ENCODE data around the gene KIDINS220. TPM values are rescaled to one million over a fixed set of nuclear protein-coding genes. Genes with fewer than 3 reads are reported as not detected.

KIDINS220 gene
- total and polyA plus RNA-seq, 4 donors: 132 to 280 (median 167) TPM

DNA sequence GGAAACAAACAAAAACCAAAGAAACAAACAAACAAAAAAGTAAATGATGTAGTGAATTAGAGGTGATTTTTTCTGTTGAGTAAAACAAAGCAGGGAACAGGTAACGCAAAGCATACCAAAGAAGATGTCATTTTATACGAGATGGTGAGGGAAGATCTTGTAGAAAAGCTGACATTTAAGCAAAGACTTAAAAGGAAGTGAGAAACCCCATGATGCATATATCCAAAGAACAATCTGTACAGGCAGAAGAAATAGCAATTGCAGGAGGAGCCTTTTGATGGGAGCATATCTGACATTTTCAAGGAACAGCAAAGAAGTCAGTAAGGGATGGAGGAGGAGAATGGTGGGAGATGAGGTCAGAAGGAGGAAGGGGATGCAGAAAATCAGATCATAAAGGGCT lies 63.0 kb downstream of the KIDINS220 start:
- Histone ChIP-seq H3K9me3 (ENCODE audit: control insufficient read depth, insufficient read depth, low read length) (no peaks in the 10 kb centered on the region), H3K36me3 (ENCODE audit: control insufficient read depth, insufficient read depth, low read length) (peaks cover 9% of the 10 kb centered on the region), H3K27me3 (ENCODE audit: control insufficient read depth, insufficient read depth, low read length) (no peaks in the 10 kb centered on the region), H3K27ac (ENCODE audit: low read depth, low read length) (no peak overlapping the region), H3K4me1 (ENCODE audit: control insufficient read depth, insufficient read depth, low read length) (no peaks in the 10 kb centered on the region), H3K4me3 (ENCODE audit: low read depth, low read length) (no peak overlapping the region)
- no peak for DNase-seq (ENCODE audit: low read depth in 4 of 6, low spot score in 6 of 6)
- WGBS (ENCODE audit: insufficient coverage): no CpG with 5 or more reads among the region's 2 CpGs

DNA sequence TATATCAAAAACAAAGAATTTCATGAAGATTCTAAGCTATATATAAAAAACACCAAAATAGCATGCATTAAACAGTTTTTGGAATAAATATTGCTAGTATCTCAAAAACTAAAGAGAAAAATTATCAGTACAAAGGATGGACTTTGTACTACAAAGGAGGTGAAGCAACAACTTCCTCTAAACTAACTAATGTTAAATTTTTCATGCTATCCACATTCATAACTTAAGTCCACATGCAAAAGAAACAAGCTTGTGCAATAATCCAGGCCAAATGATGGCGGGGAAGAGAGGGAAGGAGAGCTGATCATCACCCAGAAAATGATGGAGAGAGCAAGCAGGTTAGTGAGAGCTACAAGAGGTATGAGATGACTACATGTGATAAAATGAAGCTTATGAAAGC lies 70.1 kb downstream of the KIDINS220 start:
- DNase-seq (ENCODE audit: low read depth in 4 of 6, low spot score in 6 of 6): no peak
- no peaks in the 10 kb centered on the region for H3K4me1 ChIP-seq (ENCODE audit: control insufficient read depth, insufficient read depth, low read length)
- H3K36me3 ChIP-seq (ENCODE audit: control insufficient read depth, insufficient read depth, low read length): peaks cover 10% of the 10 kb centered on the region
- H3K27me3 ChIP-seq (ENCODE audit: control insufficient read depth, insufficient read depth, low read length): no peaks in the 10 kb centered on the region
- H3K27ac ChIP-seq (ENCODE audit: low read depth, low read length): no peak overlapping the region
- H3K4me3 ChIP-seq (ENCODE audit: low read depth, low read length): no peak overlapping the region
- 100% methylated on average over 1 of the region's 1 CpG for WGBS (ENCODE audit: insufficient coverage)
- no peaks in the 10 kb centered on the region for H3K9me3 ChIP-seq (ENCODE audit: control insufficient read depth, insufficient read depth, low read length)

DNA sequence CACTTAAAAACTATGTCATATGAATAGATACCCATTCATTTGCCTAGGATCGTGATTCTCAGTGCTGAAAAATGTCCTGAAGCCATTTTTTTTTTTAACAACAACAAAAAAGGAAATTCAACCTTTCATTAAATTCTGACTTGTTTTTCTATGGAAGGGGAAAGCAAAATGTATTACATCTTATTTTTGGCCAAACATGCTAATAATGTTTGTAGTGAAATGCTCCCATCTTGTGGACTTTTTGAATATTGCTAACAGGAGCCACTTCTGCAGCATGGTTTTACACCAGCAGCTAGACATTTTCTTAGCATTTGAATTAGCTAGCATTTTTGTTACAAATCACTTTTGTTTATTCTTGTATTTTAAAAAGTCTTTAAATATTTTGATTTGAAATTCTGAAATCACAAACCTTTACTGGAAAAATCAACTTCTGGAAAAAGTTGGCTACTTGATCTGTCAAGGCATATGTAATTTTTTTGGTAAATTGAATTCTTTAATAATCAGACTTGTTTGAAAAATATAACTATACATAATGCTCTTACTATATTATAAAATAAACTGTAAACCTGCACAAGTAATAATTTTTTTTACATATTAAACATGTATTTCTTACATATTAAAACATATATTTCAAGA lies 75.8 kb downstream of the KIDINS220 start:
- Histone ChIP-seq H3K4me3 (ENCODE audit: low read depth, low read length) (no peak overlapping the region), H3K27ac (ENCODE audit: low read depth, low read length) (no peak overlapping the region), H3K36me3 (ENCODE audit: control insufficient read depth, insufficient read depth, low read length) (peaks cover 4% of the 10 kb centered on the region), H3K9me3 (ENCODE audit: control insufficient read depth, insufficient read depth, low read length) (no peaks in the 10 kb centered on the region), H3K27me3 (ENCODE audit: control insufficient read depth, insufficient read depth, low read length) (no peaks in the 10 kb centered on the region), H3K4me1 (ENCODE audit: control insufficient read depth, insufficient read depth, low read length) (no peaks in the 10 kb centered on the region)
- peak; percentile 33 to 88 (median 48) for DNase-seq (ENCODE audit: low read depth in 4 of 6, low spot score in 6 of 6)
- WGBS (ENCODE audit: insufficient coverage): no CpG with 5 or more reads among the region's 1 CpG

DNA sequence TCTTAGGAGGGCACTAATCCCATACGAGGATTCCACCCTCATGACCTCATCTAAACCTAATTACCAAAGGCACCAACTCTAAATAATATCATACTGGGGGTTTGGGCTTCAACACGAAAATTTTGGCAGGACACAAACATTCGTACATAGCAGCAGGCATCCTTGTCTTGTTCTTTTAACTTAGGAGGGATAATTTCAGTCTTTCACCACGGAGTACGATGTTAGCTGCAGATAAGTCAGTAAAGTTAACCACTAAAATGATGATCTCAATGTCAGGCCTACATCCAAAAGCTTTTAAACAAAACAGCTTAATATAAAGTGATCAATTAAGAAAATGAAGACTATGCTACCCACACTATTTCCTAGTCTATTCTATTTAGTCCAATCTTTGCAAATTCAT lies 80.7 kb downstream of the KIDINS220 start:
- H3K4me3 ChIP-seq (ENCODE audit: low read depth, low read length): no peak overlapping the region
- H3K27me3 ChIP-seq (ENCODE audit: control insufficient read depth, insufficient read depth, low read length): no peaks in the 10 kb centered on the region
- H3K27ac ChIP-seq (ENCODE audit: low read depth, low read length): no peak overlapping the region
- peaks cover 4% of the 10 kb centered on the region for H3K9me3 ChIP-seq (ENCODE audit: control insufficient read depth, insufficient read depth, low read length)
- H3K4me1 ChIP-seq (ENCODE audit: control insufficient read depth, insufficient read depth, low read length): no peaks in the 10 kb centered on the region
- no peaks in the 10 kb centered on the region for H3K36me3 ChIP-seq (ENCODE audit: control insufficient read depth, insufficient read depth, low read length)
- WGBS (ENCODE audit: insufficient coverage): no CpG with 5 or more reads among the region's 5 CpGs
- DNase-seq (ENCODE audit: low read depth in 4 of 6, low spot score in 6 of 6): no peak

DNA sequence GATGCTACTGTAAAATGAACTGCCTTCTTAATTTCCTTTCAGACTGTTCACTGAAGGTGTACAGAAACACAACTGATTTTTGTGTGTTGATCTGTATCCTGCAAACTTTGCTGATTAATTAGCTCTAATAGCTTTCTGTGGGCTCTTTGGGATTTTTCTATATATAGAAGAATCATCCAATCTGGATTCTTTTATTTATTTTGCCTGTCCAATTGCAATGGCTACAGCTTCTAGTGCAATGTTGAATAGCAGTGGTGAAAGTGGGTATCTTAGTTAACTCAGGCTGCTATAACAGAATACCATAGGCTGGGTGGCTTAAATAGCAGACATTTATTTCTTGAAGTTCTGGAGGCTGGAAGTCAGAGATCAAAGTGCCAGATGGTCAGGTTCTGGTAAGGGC lies 81.2 kb downstream of the KIDINS220 start:
- Histone ChIP-seq H3K9me3 (ENCODE audit: control insufficient read depth, insufficient read depth, low read length) (peaks cover 4% of the 10 kb centered on the region), H3K4me1 (ENCODE audit: control insufficient read depth, insufficient read depth, low read length) (no peaks in the 10 kb centered on the region), H3K4me3 (ENCODE audit: low read depth, low read length) (no peak overlapping the region), H3K27me3 (ENCODE audit: control insufficient read depth, insufficient read depth, low read length) (no peaks in the 10 kb centered on the region), H3K36me3 (ENCODE audit: control insufficient read depth, insufficient read depth, low read length) (no peaks in the 10 kb centered on the region), H3K27ac (ENCODE audit: low read depth, low read length) (no peak overlapping the region)
- DNase-seq (ENCODE audit: low read depth in 4 of 6, low spot score in 6 of 6): no peak

DNA sequence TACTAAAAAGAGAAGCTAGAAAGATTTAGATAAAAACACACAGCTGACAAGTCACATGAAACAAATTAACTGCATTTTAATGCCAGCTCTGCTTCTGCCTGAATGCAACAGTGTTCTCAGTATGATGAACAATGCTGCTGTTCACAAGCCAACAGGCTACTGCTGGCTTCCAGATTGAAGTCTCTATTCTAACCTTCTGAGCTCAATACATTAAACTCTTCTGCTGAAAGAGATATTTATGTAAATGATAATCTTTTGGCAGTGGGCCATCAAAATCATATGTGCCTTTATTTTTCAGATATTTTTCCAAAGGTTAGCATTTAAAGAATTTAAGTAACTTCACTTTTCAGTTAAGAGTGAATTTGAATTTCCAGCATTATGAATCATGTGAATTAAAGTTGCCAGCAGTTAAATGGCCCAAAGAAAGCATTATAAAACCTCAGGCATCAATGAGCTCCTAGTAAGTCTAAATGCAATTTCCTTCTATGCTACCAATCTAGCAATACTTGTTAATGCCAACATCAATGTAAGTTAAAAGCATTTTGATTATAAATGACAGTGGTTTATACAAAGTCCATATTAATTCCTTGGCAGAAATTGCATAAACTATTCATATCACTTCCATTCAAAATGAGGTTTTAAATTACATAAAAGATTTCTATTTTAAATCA lies 83.2 kb downstream of the KIDINS220 start:
- peak; percentile 53 to 92 (median 68) for DNase-seq (ENCODE audit: low read depth in 4 of 6, low spot score in 6 of 6)
- no peaks in the 10 kb centered on the region for H3K27me3 ChIP-seq (ENCODE audit: control insufficient read depth, insufficient read depth, low read length)
- H3K9me3 ChIP-seq (ENCODE audit: control insufficient read depth, insufficient read depth, low read length): peaks cover 4% of the 10 kb centered on the region
- no peak overlapping the region for H3K4me3 ChIP-seq (ENCODE audit: low read depth, low read length)
- peaks cover 3% of the 10 kb centered on the region for H3K36me3 ChIP-seq (ENCODE audit: control insufficient read depth, insufficient read depth, low read length)
- peaks cover 4% of the 10 kb centered on the region for H3K4me1 ChIP-seq (ENCODE audit: control insufficient read depth, insufficient read depth, low read length)
- H3K27ac ChIP-seq (ENCODE audit: low read depth, low read length): peak overlapping the region; percentile 84

DNA sequence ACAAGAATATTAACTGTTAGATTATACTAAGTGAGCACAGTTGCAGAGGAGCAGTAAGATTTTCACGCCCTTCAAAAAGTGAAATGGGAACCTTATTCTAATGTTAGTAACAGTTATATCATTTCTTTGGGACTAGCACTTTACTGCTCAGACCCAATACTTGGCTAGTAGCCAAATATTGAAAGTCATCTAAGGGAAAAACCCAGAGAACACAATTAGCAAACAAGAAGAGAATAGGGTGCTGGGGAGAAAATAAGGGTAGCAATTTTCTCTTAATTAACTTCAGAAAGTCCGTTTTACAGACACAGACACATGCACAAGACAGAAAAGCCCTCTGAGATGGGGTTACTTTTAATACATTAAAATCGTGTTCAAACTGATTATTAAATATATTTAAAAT lies 83.8 kb downstream of the KIDINS220 start:
- Histone ChIP-seq H3K27ac (ENCODE audit: low read depth, low read length) (peak overlapping the region; percentile 84), H3K4me3 (ENCODE audit: low read depth, low read length) (no peak overlapping the region), H3K27me3 (ENCODE audit: control insufficient read depth, insufficient read depth, low read length) (no peaks in the 10 kb centered on the region), H3K4me1 (ENCODE audit: control insufficient read depth, insufficient read depth, low read length) (peaks cover 4% of the 10 kb centered on the region), H3K36me3 (ENCODE audit: control insufficient read depth, insufficient read depth, low read length) (peaks cover 3% of the 10 kb centered on the region), H3K9me3 (ENCODE audit: control insufficient read depth, insufficient read depth, low read length) (peaks cover 4% of the 10 kb centered on the region)
- no CpG with 5 or more reads among the region's 3 CpGs for WGBS (ENCODE audit: insufficient coverage)
- DNase-seq (ENCODE audit: low read depth in 4 of 6, low spot score in 6 of 6): peak in 2 of 6 donors; percentile 46 to 60

DNA sequence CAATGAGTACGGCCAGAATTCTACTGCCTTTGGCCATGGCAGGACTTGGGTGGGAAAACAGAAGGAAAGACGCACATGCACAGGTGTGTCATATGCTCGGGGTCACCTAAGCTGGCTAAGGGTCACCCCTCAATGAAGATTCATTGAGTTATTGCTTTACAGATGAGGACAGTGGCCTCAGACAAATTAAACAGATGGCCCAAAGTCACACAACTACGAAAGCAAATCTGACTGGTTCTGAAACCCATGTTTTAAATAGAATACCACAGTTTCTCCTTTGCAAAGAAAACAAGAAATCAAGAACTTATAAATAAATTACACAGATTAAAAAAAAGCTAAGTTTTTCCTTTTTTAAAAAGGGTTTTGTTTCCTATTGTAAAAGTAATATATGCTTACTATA lies 85.0 kb downstream of the KIDINS220 start:
- no peaks in the 10 kb centered on the region for H3K27me3 ChIP-seq (ENCODE audit: control insufficient read depth, insufficient read depth, low read length)
- H3K36me3 ChIP-seq (ENCODE audit: control insufficient read depth, insufficient read depth, low read length): peaks cover 3% of the 10 kb centered on the region
- no peak for DNase-seq (ENCODE audit: low read depth in 4 of 6, low spot score in 6 of 6)
- H3K4me1 ChIP-seq (ENCODE audit: control insufficient read depth, insufficient read depth, low read length): peaks cover 4% of the 10 kb centered on the region
- H3K4me3 ChIP-seq (ENCODE audit: low read depth, low read length): no peak overlapping the region
- H3K27ac ChIP-seq (ENCODE audit: low read depth, low read length): no peak overlapping the region
- WGBS (ENCODE audit: insufficient coverage): no CpG with 5 or more reads among the region's 4 CpGs
- peaks cover 4% of the 10 kb centered on the region for H3K9me3 ChIP-seq (ENCODE audit: control insufficient read depth, insufficient read depth, low read length)

DNA sequence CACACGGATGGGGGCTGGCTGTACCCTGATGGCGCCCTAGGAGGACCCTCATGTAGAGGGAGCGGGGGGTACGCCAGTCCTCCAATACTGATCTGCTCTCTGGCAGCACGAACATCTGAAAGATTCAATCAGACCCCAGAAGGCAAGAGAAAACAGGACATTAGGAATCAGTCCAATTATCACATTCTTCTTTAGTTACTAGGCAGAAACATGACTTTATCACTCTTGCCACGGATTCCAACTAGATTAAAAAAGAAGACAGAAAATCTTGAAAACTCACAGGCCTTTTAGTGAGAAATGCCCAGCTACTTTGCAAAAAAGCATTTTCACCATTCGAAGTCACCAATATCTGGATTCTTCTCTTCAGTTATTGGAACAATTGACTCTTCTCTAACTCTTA lies 87.2 kb downstream of the KIDINS220 start:
- 85% methylated on average over 6 of the region's 7 CpGs for WGBS (ENCODE audit: insufficient coverage)
- DNase-seq (ENCODE audit: low read depth in 4 of 6, low spot score in 6 of 6): no peak
- Histone ChIP-seq H3K4me1 (ENCODE audit: control insufficient read depth, insufficient read depth, low read length) (peaks cover 4% of the 10 kb centered on the region), H3K4me3 (ENCODE audit: low read depth, low read length) (no peak overlapping the region), H3K27ac (ENCODE audit: low read depth, low read length) (no peak overlapping the region), H3K9me3 (ENCODE audit: control insufficient read depth, insufficient read depth, low read length) (no peaks in the 10 kb centered on the region), H3K36me3 (ENCODE audit: control insufficient read depth, insufficient read depth, low read length) (peaks cover 6% of the 10 kb centered on the region), H3K27me3 (ENCODE audit: control insufficient read depth, insufficient read depth, low read length) (no peaks in the 10 kb centered on the region)

DNA sequence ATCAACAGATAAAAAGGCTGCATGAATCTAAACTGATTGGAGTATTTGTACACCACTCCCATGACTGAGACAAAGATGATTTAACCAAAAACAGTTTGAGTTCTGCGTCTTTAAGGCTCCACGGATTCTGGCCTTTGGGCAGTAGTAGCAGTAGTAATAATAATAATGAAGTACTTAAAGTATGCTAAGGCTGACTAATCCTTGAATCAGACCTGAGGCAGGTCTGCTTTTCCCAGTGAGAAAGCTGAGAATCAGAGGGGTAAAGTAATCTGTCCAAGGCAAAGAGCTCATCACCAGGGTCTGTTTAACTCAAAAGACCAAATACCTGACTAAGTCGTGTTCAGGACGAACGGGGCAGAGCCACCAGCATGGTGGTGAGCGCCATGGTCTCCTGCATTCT lies 94.2 kb downstream of the KIDINS220 start:
- Histone ChIP-seq H3K9me3 (ENCODE audit: control insufficient read depth, insufficient read depth, low read length) (no peaks in the 10 kb centered on the region), H3K27me3 (ENCODE audit: control insufficient read depth, insufficient read depth, low read length) (no peaks in the 10 kb centered on the region), H3K27ac (ENCODE audit: low read depth, low read length) (no peak overlapping the region), H3K36me3 (ENCODE audit: control insufficient read depth, insufficient read depth, low read length) (peaks cover 8% of the 10 kb centered on the region), H3K4me3 (ENCODE audit: low read depth, low read length) (no peak overlapping the region), H3K4me1 (ENCODE audit: control insufficient read depth, insufficient read depth, low read length) (no peaks in the 10 kb centered on the region)
- no peak for DNase-seq (ENCODE audit: low read depth in 4 of 6, low spot score in 6 of 6)
- 89% methylated on average over 4 of the region's 6 CpGs for WGBS (ENCODE audit: insufficient coverage)
